ENCODE results near the gene VWA5B1. TPM values are rescaled to one million over a fixed set of nuclear protein-coding genes. Genes with fewer than 3 reads are reported as not detected.
"Not testable (repeated sequence)": the region's sequence is repeated elsewhere in the genome, so short reads cannot be mapped to it uniquely, and the experiment has no call there.

VWA5B1 gene
- total RNA-seq, 1 donor from 2014 or later, result not detected

DNA sequence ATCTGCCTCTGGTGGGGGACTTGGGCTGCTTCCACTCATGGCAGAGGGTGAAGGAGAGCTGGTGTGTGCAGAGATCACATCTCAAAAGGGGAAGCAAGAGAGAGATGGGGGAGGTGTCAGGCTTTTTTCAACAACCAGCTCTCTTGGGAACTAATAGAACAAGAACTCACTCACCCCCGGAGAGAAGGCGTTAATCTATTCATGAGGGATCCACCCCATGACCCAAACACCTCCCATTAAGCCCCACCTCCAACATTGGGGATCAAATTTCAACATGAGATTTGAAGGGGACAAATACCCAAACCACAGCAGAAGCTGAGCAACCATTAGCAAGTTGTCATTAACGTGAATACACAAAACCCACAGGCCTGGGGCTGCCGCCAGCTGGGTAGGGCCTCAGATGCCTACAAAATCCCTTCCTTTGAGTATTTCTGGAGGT, 12.0 kb upstream of the VWA5B1 start:
- intact Hi-C loops (cut with DNase I), result no loop called here
- ATAC-seq (no peak), DNase-seq (ENCODE audit: missing footprints) (no peak)

DNA sequence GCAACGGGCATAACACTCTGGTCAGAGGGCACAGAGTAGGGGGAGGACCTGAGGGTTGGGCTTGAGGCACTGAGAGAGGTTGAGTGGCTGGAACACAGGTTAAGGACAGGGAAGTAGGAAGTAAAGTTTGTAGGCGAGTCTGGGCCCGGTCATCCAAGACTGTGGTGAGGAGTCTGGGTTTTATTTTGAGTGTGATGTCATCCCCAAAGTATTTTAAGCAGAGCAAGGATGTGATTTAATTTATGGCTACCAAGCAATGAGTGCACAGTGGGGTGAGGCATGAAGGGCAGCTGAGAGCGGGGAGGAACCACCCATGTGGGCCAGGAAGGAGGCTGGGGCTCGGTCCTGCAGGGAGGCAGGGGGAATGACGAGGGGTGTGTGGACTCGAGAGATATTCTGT, 11.2 kb upstream of the VWA5B1 start:
- DNase-seq (ENCODE audit: missing footprints) (no peak), ATAC-seq (no peak)
- intact Hi-C loops (cut with DNase I), result no loop called here

DNA sequence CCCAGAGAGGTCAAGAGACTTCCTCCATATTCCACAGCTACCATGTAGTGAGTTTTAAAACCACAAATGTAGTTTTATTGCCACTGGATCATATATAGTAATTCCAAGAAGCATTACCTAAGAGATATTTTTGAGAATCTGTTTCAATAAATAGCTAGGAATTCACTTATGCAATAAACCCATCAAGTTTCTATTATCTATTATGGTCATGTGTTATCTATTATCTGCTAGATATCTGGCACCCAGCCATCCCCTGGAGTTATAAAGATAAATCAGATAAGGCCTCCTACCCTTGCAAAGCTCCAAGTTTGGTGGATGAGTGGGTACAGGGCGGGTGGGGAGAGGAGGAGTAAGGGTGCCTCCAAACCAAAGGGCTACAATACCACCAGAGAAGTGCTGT, 10.3 kb upstream of the VWA5B1 start:
- ATAC-seq, result no peak
- no peak for DNase-seq (ENCODE audit: missing footprints)
- intact Hi-C loops (cut with DNase I), result loop anchor here (5.0 kb wide), 1 partner anchor 77 kb away; no protein-coding TSS in a partner anchor

GRCh38 chr1:20280906-20281305, 9.8 kb upstream of the VWA5B1 start:
- ATAC-seq, result no peak
- no peak for DNase-seq (ENCODE audit: missing footprints)
- intact Hi-C loops (cut with DNase I), result loop anchor here (5.0 kb wide), 1 partner anchor 76 kb away; no protein-coding TSS in a partner anchor

- DNase-seq (ENCODE audit: missing footprints) (no peak), ATAC-seq (no peak)
- intact Hi-C loops (cut with DNase I), result loop anchor here (5.0 kb wide), 1 partner anchor 76 kb away; no protein-coding TSS in a partner anchor
Measured at GRCh38 chr1:20281801-20282200, 8.9 kb upstream of the VWA5B1 start.

DNA sequence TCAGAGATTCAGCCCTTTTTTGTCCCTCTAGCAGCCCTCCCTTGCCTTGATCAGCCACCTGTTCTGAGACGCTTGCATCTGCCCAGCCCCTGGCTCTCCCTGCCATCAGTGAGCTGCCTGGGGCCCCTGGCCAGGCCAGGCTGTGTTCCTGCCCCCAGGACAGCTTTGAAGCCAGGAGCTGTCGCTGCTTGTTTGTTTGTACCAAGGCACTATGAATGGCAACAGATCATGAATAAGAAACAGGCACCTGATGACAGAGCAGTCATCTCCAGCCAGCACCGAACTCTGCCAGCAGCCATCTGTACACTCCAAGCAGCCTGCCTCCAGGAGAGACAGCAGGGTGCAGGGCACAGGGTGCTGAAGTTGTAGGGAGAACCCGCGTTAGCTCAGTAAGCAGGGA, 8.1 kb upstream of the VWA5B1 start:
- peak; percentile 90 for ATAC-seq
- DNase-seq (ENCODE audit: missing footprints), result no peak
- intact Hi-C loops (cut with DNase I), result loop anchor here (5.0 kb wide), 1 partner anchor 75 kb away; no protein-coding TSS in a partner anchor

DNA sequence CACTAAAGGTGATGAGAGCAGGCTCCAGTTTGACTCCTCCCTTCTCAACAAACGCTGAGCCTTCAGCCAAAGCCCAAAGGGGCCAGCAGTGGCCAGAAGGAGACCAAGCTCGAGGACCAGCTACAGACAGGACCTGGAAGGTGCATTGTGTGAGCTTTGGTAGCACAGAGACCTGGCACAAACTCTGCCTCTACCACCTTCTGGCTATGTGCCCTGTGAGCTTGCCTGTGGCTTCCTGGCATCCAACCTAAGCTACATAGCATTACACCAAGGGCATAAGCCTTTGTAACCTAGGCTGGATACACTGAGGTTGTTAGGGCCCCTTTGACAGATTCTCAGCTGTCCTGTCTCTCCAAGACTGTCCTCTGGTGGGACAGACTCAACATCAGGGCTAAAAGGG, 6.6 kb upstream of the VWA5B1 start:
- intact Hi-C loops (cut with DNase I), result loop anchor here (5.0 kb wide), 1 partner anchor 73 kb away; no protein-coding TSS in a partner anchor
- DNase-seq (ENCODE audit: missing footprints) (no peak), ATAC-seq (no peak)

DNA sequence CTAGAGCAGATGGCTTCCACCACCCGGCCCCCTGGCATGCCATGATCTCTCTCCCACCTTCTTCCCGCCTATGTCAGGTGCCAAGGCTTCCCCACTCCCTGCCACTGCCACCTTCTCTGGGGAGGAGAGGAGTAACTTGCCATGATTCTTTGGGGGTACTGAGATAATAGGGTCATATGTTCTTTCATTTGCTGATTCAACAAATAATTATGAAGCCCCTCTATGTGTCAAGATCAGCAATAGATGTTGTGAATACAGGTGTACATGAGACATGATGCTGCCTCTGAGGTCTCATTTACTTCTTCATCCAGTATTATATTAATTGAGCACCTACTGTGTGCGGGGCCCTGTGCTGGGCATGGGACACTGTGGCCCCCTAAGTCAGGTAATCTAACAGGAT, 6.0 kb upstream of the VWA5B1 start:
- intact Hi-C loops (cut with DNase I), result loop anchor here (5.0 kb wide), 1 partner anchor 73 kb away; no protein-coding TSS in a partner anchor
- no peak for DNase-seq (ENCODE audit: missing footprints)
- ATAC-seq, result no peak

- no peak for DNase-seq (ENCODE audit: missing footprints)
- no peak for ATAC-seq
- intact Hi-C loops (cut with DNase I), result no loop called here
Measured at GRCh38 chr1:20285510-20285909, 5.2 kb upstream of the VWA5B1 start.

- ATAC-seq; DNase-seq (ENCODE audit: missing footprints); intact Hi-C loops (cut with DNase I): not testable (repeated sequence)
Measured at GRCh38 chr1:20287696-20288095, 3.0 kb upstream of the VWA5B1 start.

DNA sequence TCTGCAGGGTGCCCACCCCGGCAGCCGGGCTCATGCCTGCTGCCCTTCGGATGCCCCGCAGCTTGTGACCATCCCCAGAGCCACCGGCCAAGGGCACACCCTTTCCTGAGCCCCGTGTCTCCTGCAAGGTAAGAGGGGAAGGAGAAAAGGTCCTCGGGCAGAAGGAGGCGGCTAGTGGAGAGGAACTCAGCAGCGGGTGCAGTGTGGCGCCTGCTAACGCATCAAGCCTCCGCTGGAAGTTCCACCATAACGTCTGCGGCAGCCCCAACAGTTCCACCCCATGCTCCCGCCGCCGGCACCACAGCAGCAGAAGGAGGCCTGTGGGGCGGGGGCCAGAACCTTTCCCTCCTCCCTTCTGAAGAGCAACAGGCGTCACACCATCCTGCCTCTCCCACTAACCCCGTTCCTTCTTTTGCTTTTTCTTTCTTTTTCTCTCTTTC, 990 bp downstream of the VWA5B1 start:
- intact Hi-C loops (cut with DNase I), result no loop called here
- ATAC-seq, result no peak
- DNase-seq (ENCODE audit: missing footprints), result no peak

DNA sequence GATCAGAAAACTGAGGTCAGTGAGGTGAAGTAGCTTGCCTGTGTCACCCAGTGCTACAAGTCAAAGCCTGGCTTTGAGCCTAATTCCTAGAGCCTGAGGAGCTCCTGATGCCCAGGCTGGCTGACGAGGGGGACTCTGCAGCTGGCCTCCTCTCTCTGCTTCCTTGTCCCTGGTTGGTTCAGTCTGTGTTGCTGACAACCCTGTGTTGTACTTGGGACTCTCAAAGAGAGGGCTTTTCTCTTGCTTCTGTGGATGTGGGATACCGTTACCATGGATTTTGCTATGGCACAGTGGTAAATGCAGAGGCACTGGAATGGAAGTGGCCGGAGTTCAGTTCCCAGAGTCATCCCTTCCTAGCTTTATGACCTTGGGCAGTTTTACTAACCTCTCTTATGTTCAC, 8.0 kb downstream of the VWA5B1 start:
- ATAC-seq (no peak), DNase-seq (ENCODE audit: missing footprints) (no peak)
- intact Hi-C loops (cut with DNase I), result no loop called here

DNA sequence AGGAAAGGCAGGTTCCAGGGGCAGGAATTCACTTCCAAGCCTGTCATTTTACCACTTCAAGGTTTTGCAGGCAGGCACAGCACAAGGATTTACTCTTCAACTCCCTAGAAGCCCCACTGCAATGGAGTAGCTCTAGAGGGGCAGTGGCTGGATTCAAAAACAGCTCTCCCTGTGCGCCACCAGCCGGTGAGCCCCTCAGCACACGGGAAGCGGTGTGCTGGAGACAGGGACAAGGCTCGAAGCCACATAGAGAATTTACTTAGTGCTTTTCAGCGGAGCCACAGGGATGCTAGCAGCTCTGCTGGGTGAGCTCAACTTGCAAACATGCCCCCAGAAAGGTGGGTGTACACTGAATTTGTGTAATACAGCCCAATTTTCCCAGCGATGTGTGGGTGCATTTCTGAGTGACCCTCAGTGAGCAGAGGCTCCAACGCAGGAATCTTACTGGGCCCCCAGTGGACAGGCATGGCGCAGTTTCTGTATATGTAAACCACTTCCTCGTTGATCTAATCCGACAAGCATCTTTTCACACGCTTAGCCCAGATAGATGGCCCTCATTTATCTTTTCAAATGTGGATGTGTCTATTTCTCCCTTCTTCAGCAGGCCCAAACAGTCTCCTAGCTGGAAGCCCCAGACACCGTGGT, 10.9 kb downstream of the VWA5B1 start:
- DNase-seq (ENCODE audit: missing footprints) (no peak), ATAC-seq (no peak)
- intact Hi-C loops (cut with DNase I), result no loop called here

DNA sequence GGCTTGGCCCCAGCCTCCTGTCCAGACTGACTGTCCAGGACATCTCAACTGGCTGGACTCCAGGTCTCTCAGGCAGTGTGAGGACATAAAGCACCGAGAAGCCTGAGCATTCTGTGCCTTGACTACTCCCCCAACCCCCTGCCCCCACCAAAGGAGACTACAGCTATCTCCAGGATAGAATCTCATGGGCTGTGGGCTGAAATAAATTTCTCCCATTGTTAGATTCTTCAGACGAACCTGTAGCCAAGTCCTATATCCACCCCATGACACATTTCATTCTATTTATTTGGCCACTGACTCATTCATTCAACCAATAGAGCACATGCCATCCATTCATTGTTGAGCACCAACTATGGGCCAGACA, 11.4 kb downstream of the VWA5B1 start:
- intact Hi-C loops (cut with DNase I), result no loop called here
- ATAC-seq (peak; percentile 85), DNase-seq (ENCODE audit: missing footprints) (no peak)

DNA sequence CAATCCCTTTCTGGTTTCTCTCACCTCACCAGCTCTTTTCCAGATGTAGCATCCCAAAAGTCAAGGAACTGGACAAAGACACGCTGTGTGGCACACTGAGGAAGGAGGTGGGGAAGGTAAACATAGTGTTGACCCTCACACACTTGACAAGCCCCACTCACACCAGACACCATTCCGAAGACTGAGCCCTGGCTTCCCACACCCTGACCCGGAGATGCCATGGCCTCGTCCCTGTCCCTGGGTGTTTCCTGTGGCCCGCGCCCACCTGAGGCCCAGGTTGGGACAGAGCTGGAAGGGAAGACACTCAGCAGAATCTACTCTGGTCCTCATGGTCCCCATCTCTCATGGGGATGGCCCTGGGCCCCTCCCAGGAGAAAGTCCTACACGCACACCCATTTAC, 16.4 kb downstream of the VWA5B1 start:
- intact Hi-C loops (cut with DNase I), result no loop called here
- no peak for DNase-seq (ENCODE audit: missing footprints)
- no peak for ATAC-seq

- DNase-seq (ENCODE audit: missing footprints) (no peak), ATAC-seq (peak; percentile 81)
- intact Hi-C loops (cut with DNase I), result no loop called here
Measured at GRCh38 chr1:20308569-20308968, 17.9 kb downstream of the VWA5B1 start.

- ATAC-seq (no peak), DNase-seq (ENCODE audit: missing footprints) (no peak)
- intact Hi-C loops (cut with DNase I), result no loop called here
Measured at GRCh38 chr1:20311289-20311688, 20.6 kb downstream of the VWA5B1 start.

DNA sequence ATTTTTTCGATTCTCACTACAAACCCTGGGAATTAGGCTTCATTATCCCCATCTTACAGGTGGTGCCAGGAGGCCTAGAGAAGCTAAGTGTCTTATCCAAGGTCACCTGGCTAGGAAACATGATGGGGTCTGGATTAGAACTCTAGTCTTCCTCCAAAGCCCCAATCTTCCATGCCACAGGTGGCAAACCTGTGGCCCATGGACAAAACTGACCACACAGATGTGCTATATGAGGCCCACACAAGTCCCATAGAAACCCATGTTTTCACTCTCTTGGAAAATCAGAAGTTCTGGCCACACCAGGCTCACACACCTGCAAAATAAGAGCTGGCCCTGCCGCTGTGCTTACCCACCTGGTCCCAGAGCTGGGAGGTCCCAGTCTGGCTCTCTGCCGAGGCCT, 21.6 kb downstream of the VWA5B1 start:
- DNase-seq (ENCODE audit: missing footprints) (no peak), ATAC-seq (no peak)
- intact Hi-C loops (cut with DNase I), result no loop called here

DNA sequence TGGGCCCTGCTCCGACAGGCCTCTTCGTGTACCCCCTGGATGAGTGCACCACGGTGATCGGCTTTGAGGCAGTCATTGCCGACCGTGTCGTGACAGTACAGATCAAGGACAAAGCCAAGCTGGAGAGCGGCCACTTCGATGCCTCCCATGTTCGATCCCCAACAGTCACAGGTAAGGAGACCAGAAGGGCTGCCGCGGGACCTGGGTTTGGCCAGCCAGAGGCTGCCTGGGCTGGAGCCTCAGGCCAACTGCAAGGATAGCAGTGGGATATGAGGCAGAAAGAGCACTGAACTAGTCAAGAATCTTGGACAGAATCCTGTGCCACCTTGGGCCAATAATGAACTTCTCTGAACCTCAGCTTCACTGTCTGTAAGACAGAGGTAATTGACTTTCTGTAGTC, 22.1 kb downstream of the VWA5B1 start:
- ATAC-seq (no peak), DNase-seq (ENCODE audit: missing footprints) (no peak)
- intact Hi-C loops (cut with DNase I), result no loop called here

- intact Hi-C loops (cut with DNase I), result no loop called here
- ATAC-seq (no peak), DNase-seq (ENCODE audit: missing footprints) (no peak)
Measured at GRCh38 chr1:20317471-20317870, 26.8 kb downstream of the VWA5B1 start.

DNA sequence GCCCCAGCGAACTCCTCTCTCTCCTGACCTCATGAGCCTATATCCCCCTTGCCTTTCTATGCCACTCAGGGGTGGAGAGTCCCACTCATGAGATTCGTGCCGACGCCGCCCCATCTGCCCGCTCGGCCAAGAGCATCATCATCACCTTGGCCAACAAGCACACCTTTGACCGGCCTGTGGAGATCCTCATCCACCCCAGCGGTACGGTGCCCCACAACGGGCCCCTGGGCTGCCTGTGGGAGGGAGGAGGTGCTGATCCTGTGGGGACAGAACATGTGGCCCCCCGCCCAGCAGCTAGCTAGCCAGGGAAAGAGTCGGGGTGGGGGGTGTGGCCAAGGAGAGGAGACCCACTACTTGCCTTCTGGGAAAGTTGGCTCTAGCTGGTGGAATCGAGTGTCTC, 27.8 kb downstream of the VWA5B1 start:
- ATAC-seq (no peak), DNase-seq (ENCODE audit: missing footprints) (no peak)
- intact Hi-C loops (cut with DNase I), result no loop called here

Measured in Right ventricle myocardium inferior (tissue), 1 donor.